Activated CD8-positive, alpha-beta T cell treated with anti-CD3 and anti-CD28 coated beads, Interleukin-2, amount 10 ng/mL, durations not matched to agents 7 days and 5 days (primary cell): ENCODE results near the gene PLCL2. TPM values are rescaled to one million over a fixed set of nuclear protein-coding genes. Genes with fewer than 3 reads are reported as not detected.

Source experiments
- ATAC-seq: fragments of 150-1000 bp; cut with Tn5 transposase; one replicate; pipeline ENCODE4 v1.10.0; 2021; ENCODE audit warnings: moderate library complexity
- CTCF ChIA-PET: fragments of 350-600 bp; sonication (Branson Sonifier 250); formaldehyde crosslinking; loops from one replicate; lab custom pipeline; 2021; ENCODE audit warnings: antibody characterized with exemption; lab: Charles Lee
- POLR2A ChIA-PET: fragments of 350-600 bp; sonication (Branson Sonifier 250); formaldehyde crosslinking; loops from one replicate; lab custom pipeline; 2021; ENCODE audit warnings: antibody characterized with exemption; lab: Charles Lee
- DNase-seq: peaks from one replicate; pipeline ENCODE4 v3.0.0-alpha.2; 2020
- H3K27ac Mint-ChIP-seq: one replicate; pipeline ENCODE4 v1.8.0; 2021; ENCODE audit warnings: mild to moderate bottlenecking, mixed read lengths
- H3K27me3 Mint-ChIP-seq: one replicate; pipeline ENCODE4 v1.8.0; 2021; ENCODE audit warnings: low read depth, mixed read lengths
- H3K36me3 Mint-ChIP-seq: one replicate; pipeline ENCODE4 v1.8.0; 2021; ENCODE audit warnings: low read depth, mixed read lengths
- H3K4me1 Mint-ChIP-seq: one replicate; pipeline ENCODE4 v1.8.0; 2021; ENCODE audit warnings: low read depth, mixed read lengths
- H3K4me3 Mint-ChIP-seq: one replicate; pipeline ENCODE4 v1.8.0; 2021; ENCODE audit warnings: mild to moderate bottlenecking, mixed read lengths
- H3K9me3 Mint-ChIP-seq: one replicate; pipeline ENCODE4 v1.8.0; 2022; ENCODE audit warnings: mixed read lengths; ENCODE audit not compliant: insufficient read depth
- total RNA-seq, 2 experiments: library from RNA; stranded (reverse); gene quantifications; one replicate each; pipeline ENCODE4 v1.2.3, GENCODE V29; 2021

Gene PLCL2
- 10 to 100 TPM; 33.9 to 35.8 TPM for total RNA-seq

- peaks cover 37% of the 10 kb centered on the region for H3K4me1 Mint-ChIP-seq
- H3K4me3 Mint-ChIP-seq, result peak within 1 kb of the TSS; percentile 92
- H3K36me3 Mint-ChIP-seq, result peaks cover 18% of the 10 kb centered on the region
- H3K27me3 Mint-ChIP-seq, result no peaks in the 10 kb centered on the region
- no peaks in the 10 kb centered on the region for H3K9me3 Mint-ChIP-seq
- ChIA-PET POLR2A (interaction anchor here (0.7 to 4.4 kb wide), 11 partner anchors 8 to 267 kb away, joined by 3 to 34 read pairs (median 4); no protein-coding TSS in a partner anchor), CTCF (interaction anchor here (0.7 to 4.4 kb wide), 27 partner anchors 9 to 350 kb away, joined by 3 to 41 read pairs (median 5); no protein-coding TSS in a partner anchor)
- peak; percentile 62 for ATAC-seq
- peak within 1 kb of the TSS; percentile 96 for H3K27ac Mint-ChIP-seq
- peak; percentile 73 for DNase-seq
These were observed at the start of gene PLCL2 for GRCh38 chr3:16884748-16885592. Gene PLCL2 (plus strand): TSS chr3:16884955. CDS start chr3:16885040, 85 bp downstream.

DNA sequence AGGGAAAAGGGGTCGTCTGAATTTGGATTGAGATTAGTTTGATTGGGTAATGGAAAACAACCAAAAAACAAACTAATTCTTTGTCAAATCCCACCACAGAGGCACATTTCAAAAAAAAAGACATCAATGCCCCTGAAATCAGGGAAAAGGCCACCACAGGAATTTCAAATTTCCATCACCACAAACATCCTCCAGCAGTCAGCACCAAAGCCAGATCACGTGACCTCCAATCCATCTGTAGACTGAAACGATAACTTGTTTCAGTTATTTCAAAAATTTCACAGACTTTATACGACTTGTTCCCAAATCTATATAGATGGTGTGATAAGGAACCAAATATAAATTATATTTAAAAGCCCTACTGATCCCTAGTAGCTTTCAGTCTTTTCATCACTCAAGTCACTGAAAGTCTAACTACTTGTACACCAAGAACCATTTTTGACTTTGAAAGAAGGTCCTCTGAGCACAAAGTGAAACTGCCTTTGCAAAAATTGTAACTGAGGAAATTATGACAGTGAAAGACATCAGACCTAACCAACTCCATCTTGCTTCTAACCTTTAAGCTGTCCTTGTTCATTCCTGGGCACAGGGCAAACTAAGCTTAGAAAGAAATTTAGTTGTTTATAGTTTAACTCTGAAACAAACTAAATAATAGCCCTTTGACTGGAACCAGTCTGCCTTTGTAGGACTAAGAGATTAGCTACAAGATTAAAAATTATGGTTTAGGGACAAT lies 48.1 kb upstream of the PLCL2 start:
- no peak for DNase-seq
- H3K36me3 Mint-ChIP-seq, result no peaks in the 10 kb centered on the region
- H3K27ac Mint-ChIP-seq, result no peak overlapping the region
- POLR2A ChIA-PET, result no interaction called here
- CTCF ChIA-PET, result interaction anchor here (0.9 to 1.4 kb wide), 4 partner anchors 8 to 48 kb away, joined by 3 to 4 read pairs (median 4); partner anchors contain the start of gene PLCL2
- H3K4me3 Mint-ChIP-seq, result no peak overlapping the region
- H3K27me3 Mint-ChIP-seq, result no peaks in the 10 kb centered on the region
- H3K4me1 Mint-ChIP-seq, result peaks cover 45% of the 10 kb centered on the region
- ATAC-seq, result no peak
- no peaks in the 10 kb centered on the region for H3K9me3 Mint-ChIP-seq

GRCh38 chr3:16837602-16838001 lies 47.2 kb upstream of the PLCL2 start:
- ATAC-seq, result no peak
- no peak overlapping the region for H3K27ac Mint-ChIP-seq
- H3K9me3 Mint-ChIP-seq, result no peaks in the 10 kb centered on the region
- peaks cover 54% of the 10 kb centered on the region for H3K4me1 Mint-ChIP-seq
- POLR2A ChIA-PET, result interaction anchor here (1.3 kb wide), 1 partner anchor 46 kb away, joined by 3 read pairs; no protein-coding TSS in a partner anchor
- H3K4me3 Mint-ChIP-seq, result no peak overlapping the region
- no peaks in the 10 kb centered on the region for H3K36me3 Mint-ChIP-seq
- no peak for DNase-seq
- CTCF ChIA-PET, result interaction anchor here (0.8 to 2.1 kb wide), 6 partner anchors 8 to 48 kb away, joined by 3 to 15 read pairs (median 4); partner anchors contain the start of gene PLCL2
- H3K27me3 Mint-ChIP-seq, result no peaks in the 10 kb centered on the region

- no peak overlapping the region for H3K4me3 Mint-ChIP-seq
- no peaks in the 10 kb centered on the region for H3K9me3 Mint-ChIP-seq
- ATAC-seq (no peak), DNase-seq (no peak)
- ChIA-PET CTCF (interaction anchor here (0.8 to 2.1 kb wide), 3 partner anchors 9 to 47 kb away, joined by 3 to 15 read pairs (median 5); no protein-coding TSS in a partner anchor), POLR2A (interaction anchor here (1.3 kb wide), 1 partner anchor 45 kb away, joined by 3 read pairs; no protein-coding TSS in a partner anchor)
- H3K27me3 Mint-ChIP-seq, result no peaks in the 10 kb centered on the region
- peaks cover 64% of the 10 kb centered on the region for H3K4me1 Mint-ChIP-seq
- H3K27ac Mint-ChIP-seq, result no peak overlapping the region
- no peaks in the 10 kb centered on the region for H3K36me3 Mint-ChIP-seq
These were observed 46.2 kb upstream of the PLCL2 start for GRCh38 chr3:16838561-16838960.

DNA sequence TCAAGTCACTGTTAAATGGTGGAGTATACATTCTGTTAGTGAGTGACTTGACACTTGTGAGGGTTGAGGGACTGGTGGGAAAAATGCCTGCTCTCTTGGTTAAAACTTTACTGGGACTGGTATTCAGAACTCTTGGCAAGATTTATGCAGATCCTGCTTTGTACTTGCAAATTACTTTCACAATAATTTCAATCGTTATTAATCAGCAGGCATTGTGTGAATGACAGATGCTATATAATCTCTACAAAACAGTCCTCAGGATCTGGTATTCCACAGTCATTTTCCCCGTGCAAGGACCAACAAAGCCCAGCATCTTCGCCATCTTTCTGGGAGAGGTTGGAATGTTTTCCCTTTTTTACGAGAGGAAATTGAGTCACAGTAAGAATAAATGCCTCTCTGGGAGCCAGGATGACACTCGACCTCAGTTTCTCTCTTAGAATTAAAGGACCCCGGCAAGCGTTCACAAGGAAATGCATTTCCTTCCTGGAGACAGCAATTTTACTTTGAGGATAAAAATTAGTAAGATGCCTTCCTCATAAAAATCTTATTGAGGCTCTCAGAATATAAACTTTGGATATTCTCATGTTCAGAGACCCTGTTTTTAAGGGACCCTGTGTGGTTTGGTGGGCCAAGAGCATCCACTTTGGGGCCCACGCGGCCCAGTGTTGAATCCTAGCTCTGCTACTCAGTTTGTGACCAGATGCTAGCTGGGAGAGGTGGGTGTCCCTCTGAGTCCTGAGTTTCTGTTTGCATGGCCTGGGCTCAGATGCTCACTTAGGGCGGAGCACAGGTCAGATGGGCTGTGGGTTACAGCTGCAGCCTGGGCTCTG lies 45.3 kb upstream of the PLCL2 start:
- Mint-ChIP-seq H3K36me3 (no peaks in the 10 kb centered on the region), H3K9me3 (no peaks in the 10 kb centered on the region), H3K27me3 (no peaks in the 10 kb centered on the region), H3K4me3 (no peak overlapping the region), H3K27ac (no peak overlapping the region), H3K4me1 (peaks cover 71% of the 10 kb centered on the region)
- POLR2A ChIA-PET, result no interaction called here
- CTCF ChIA-PET, result interaction anchor here (0.7 to 2.1 kb wide), 3 partner anchors 10 to 12 kb away, joined by 3 to 15 read pairs (median 4); no protein-coding TSS in a partner anchor
- DNase-seq, result no peak
- ATAC-seq, result no peak

GRCh38 chr3:16840101-16840424 lies 44.7 kb upstream of the PLCL2 start:
- Mint-ChIP-seq H3K27me3 (no peaks in the 10 kb centered on the region), H3K9me3 (no peaks in the 10 kb centered on the region), H3K36me3 (no peaks in the 10 kb centered on the region), H3K4me3 (no peak overlapping the region), H3K27ac (no peak overlapping the region), H3K4me1 (peaks cover 71% of the 10 kb centered on the region)
- no peak for ATAC-seq
- CTCF ChIA-PET, result interaction anchor here (0.7 to 5.0 kb wide), 3 partner anchors 11 to 45 kb away, joined by 3 to 41 read pairs (median 4); partner anchors contain the start of gene PLCL2
- POLR2A ChIA-PET, result no interaction called here
- DNase-seq, result no peak

GRCh38 chr3:16841041-16841753 lies 43.6 kb upstream of the PLCL2 start:
- no peak for DNase-seq
- POLR2A ChIA-PET, result interaction anchor here (0.6 to 4.6 kb wide), 6 partner anchors 8 to 901 kb away, joined by 3 to 34 read pairs (median 4); partner anchors contain the start of gene PLCL2
- H3K4me3 Mint-ChIP-seq, result peak overlapping the region; percentile 77
- peak overlapping the region; percentile 99 for H3K27ac Mint-ChIP-seq
- no peaks in the 10 kb centered on the region for H3K27me3 Mint-ChIP-seq
- H3K4me1 Mint-ChIP-seq, result peaks cover 74% of the 10 kb centered on the region
- H3K9me3 Mint-ChIP-seq, result no peaks in the 10 kb centered on the region
- CTCF ChIA-PET, result interaction anchor here (1.4 to 5.0 kb wide), 5 partner anchors 12 to 391 kb away, joined by 3 to 41 read pairs (median 6); partner anchors contain the start of gene PLCL2
- no peak for ATAC-seq
- no peaks in the 10 kb centered on the region for H3K36me3 Mint-ChIP-seq

DNA sequence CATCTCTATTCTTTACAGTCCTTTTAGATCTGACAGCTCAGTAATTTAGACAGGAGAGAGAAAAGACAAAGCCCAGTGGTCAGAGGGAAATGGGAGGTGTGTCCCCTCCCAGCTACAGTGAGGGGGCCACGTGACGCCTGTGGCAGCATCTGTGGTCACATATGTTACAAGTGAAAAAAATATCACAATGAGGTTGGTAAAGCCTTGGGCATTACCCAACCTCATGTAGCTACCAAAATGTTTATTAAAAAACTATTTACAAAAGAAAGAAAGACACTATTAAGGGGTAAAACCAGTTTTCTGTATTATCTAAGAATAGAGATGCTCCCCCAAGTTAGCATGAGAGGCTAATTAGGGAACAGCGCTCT lies 42.9 kb upstream of the PLCL2 start:
- peak; percentile 78 for DNase-seq
- no peaks in the 10 kb centered on the region for H3K9me3 Mint-ChIP-seq

DNA sequence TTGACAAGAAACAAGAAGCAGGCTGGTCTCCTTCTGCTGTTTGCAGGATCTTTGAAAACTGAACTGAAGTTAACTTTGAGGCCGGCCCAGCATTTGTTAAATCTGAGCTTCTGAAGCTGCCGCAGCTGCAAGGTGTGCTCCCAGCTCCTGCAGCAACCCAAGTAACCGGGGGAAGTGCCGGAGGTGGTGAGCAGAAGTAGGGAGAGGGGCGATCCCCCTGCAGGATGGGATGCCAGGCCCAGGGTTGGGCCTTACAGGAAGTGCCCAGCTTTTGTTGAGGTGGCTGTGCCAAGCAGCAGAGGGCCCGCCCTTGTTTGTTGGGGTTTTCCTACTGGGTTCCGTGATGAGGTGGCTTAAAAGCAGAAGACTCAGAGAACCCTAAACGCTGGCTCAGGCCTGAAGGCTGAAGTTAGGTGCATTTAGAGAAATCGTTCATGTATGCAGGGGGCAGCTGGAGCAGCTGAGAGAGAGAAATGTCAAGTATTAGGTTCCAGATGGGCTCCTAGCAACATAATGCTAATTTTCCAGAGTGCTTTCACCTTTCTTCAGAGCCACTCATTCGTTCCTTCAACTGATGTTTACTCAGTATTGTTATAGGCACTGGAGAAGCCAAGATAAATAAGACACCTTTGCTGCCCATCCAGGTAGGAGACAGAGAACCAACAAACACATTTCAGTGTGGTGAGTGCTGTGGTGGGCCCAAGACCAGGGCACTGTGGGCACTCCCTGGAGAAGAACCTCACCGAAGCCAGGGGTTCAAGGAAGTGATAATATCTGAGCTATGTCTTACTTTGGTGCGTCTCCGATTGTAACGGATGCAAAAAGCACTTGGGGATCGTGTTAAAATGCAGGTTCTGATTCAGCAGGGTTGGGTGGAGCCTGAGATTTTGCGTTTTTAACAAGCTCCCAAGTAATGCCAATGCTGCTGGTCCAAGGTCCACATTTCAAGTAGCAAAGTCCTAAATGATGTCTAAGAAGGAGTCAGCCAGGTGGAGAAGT lies 42.2 kb upstream of the PLCL2 start:
- Mint-ChIP-seq H3K4me1 (peaks cover 71% of the 10 kb centered on the region), H3K4me3 (peak overlapping the region; percentile 77), H3K36me3 (no peaks in the 10 kb centered on the region), H3K27me3 (no peaks in the 10 kb centered on the region), H3K9me3 (no peaks in the 10 kb centered on the region), H3K27ac (peak overlapping the region; percentile 99)
- ATAC-seq (peak; percentile 85), DNase-seq (peak; percentile 81)
- ChIA-PET POLR2A (interaction anchor here (0.8 to 4.6 kb wide), 7 partner anchors 10 to 899 kb away, joined by 3 to 34 read pairs (median 4); partner anchors contain the start of gene PLCL2), CTCF (interaction anchor here (0.9 to 5.0 kb wide), 9 partner anchors 14 to 578 kb away, joined by 3 to 41 read pairs (median 6); partner anchors contain the start of genes DPH3, OXNAD1 and PLCL2)

More for the DNA sequence above, 42.9 kb upstream of the PLCL2 start:
- H3K27me3 Mint-ChIP-seq, result no peaks in the 10 kb centered on the region
- ATAC-seq, result peak; percentile 56
- no peaks in the 10 kb centered on the region for H3K36me3 Mint-ChIP-seq
- POLR2A ChIA-PET, result interaction anchor here (0.6 to 4.6 kb wide), 7 partner anchors 9 to 900 kb away, joined by 3 to 34 read pairs (median 4); partner anchors contain the start of gene PLCL2
- H3K4me1 Mint-ChIP-seq, result peaks cover 77% of the 10 kb centered on the region
- H3K27ac Mint-ChIP-seq, result peak overlapping the region; percentile 99
- peak overlapping the region; percentile 77 for H3K4me3 Mint-ChIP-seq
- CTCF ChIA-PET, result interaction anchor here (0.9 to 5.0 kb wide), 7 partner anchors 13 to 390 kb away, joined by 3 to 41 read pairs (median 6); partner anchors contain the start of gene PLCL2
